Measurements from ENCODE around the gene HSD17B11.

The HSD17B11 gene

GRCh38 chr4:87433342-87433741, 42.4 kb upstream of the HSD17B11 start:
- POLR2A ChIA-PET: no interaction called here
- CTCF ChIA-PET: no interaction called here
- no peak overlapping the region for H3K4me3 ChIP-seq (ENCODE audit: low read depth, low read length)
- peaks cover 0 to 19% of the 10 kb centered on the region in 2 experiments; a peak in 2 of 3 replicates for H3K36me3 ChIP-seq (ENCODE audit: control insufficient read depth in 2 of 2, insufficient read depth in 1 of 2, low read length in 2 of 2)
- no peak for TF ChIP-seq RBAK (tag by site-specific recombination; IDR thresholded peaks at IDR 0.05)
- TF ChIP-seq, protein P1, sequence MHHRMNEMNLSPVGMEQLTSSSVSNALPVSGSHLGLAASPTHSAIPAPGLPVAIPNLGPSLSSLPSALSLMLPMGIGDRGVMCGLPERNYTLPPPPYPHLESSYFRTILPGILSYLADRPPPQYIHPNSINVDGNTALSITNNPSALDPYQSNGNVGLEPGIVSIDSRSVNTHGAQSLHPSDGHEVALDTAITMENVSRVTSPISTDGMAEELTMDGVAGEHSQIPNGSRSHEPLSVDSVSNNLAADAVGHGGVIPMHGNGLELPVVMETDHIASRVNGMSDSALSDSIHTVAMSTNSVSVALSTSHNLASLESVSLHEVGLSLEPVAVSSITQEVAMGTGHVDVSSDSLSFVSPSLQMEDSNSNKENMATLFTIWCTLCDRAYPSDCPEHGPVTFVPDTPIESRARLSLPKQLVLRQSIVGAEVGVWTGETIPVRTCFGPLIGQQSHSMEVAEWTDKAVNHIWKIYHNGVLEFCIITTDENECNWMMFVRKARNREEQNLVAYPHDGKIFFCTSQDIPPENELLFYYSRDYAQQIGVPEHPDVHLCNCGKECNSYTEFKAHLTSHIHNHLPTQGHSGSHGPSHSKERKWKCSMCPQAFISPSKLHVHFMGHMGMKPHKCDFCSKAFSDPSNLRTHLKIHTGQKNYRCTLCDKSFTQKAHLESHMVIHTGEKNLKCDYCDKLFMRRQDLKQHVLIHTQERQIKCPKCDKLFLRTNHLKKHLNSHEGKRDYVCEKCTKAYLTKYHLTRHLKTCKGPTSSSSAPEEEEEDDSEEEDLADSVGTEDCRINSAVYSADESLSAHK (tag by site-specific recombination; IDR thresholded peaks at IDR 0.05): no peak
- TF ChIP-seq ZNF624 (tag by site-specific recombination; IDR thresholded peaks at IDR 0.05): no peak
- no peak for TF ChIP-seq OVOL3 (tag by site-specific recombination; IDR thresholded peaks at IDR 0.05)
- no peak for TF ChIP-seq ZNF660 (tag by site-specific recombination; IDR thresholded peaks at IDR 0.05)
- TF ChIP-seq MEIS1 (CRISPR knock-in tag; IDR thresholded peaks at IDR 0.05; ENCODE audit: borderline replicate concordance): no peak
- TF ChIP-seq ZNF292 (tag by site-specific recombination; IDR thresholded peaks at IDR 0.05; ENCODE audit: borderline replicate concordance, low read depth): no peak
- no peak for TF ChIP-seq ZNF175 (tag by site-specific recombination; IDR thresholded peaks at IDR 0.05)
- TF ChIP-seq ZNF629 (tag by site-specific recombination; IDR thresholded peaks at IDR 0.05): no peak
- TF ChIP-seq EGR2 (tag by site-specific recombination; IDR thresholded peaks at IDR 0.05; ENCODE audit: low read depth): no peak
- TF ChIP-seq ZNF76 (tag by site-specific recombination; IDR thresholded peaks at IDR 0.05; ENCODE audit: borderline replicate concordance, low read depth): no peak
- TF ChIP-seq ZNF157 (tag by site-specific recombination; IDR thresholded peaks at IDR 0.05): no peak
- no peak for TF ChIP-seq YY2 (tag by site-specific recombination; IDR thresholded peaks at IDR 0.05)
- TF ChIP-seq ZSCAN23 (tag by site-specific recombination; IDR thresholded peaks at IDR 0.05): no peak
- TF ChIP-seq ZFP3 (tag by site-specific recombination; IDR thresholded peaks at IDR 0.05; ENCODE audit: low read depth): no peak
- TF ChIP-seq KLF1 (tag by site-specific recombination; IDR thresholded peaks at IDR 0.05): no peak
- TF ChIP-seq PRDM10 (tag by site-specific recombination; IDR thresholded peaks at IDR 0.05): no peak
- no peak for TF ChIP-seq ZNF549 (tag by site-specific recombination; IDR thresholded peaks at IDR 0.05)
- no peak for TF ChIP-seq ZNF132 (tag by site-specific recombination; IDR thresholded peaks at IDR 0.05; ENCODE audit: borderline replicate concordance)
- no peak overlapping the region for H3K27ac ChIP-seq (ENCODE audit: extremely low read depth, low read depth, low read length)
- no peaks in the 10 kb centered on the region; the same call in 1 of the 2 replicates for H3K4me1 ChIP-seq (ENCODE audit: control insufficient read depth, insufficient read depth, low read length)
- no peaks in the 10 kb centered on the region for H3K9me3 ChIP-seq (ENCODE audit: control insufficient read depth, insufficient read depth, low read depth, low read length)

- TF ChIP-seq ZNF549 (tag by site-specific recombination; IDR thresholded peaks at IDR 0.05) (peak; percentile 55), ZNF548 (tag by site-specific recombination; IDR thresholded peaks at IDR 0.05) (no peak)
- ChIA-PET CTCF (no interaction called here), POLR2A (no interaction called here)
- peaks cover 0 to 2% of the 10 kb centered on the region in 2 experiments; a peak in 1 of 3 replicates for H3K36me3 ChIP-seq (ENCODE audit: control insufficient read depth in 2 of 2, insufficient read depth in 1 of 2, low read length in 2 of 2)
- H3K9me3 ChIP-seq (ENCODE audit: control insufficient read depth, insufficient read depth, low read depth, low read length): no peaks in the 10 kb centered on the region
- no peaks in the 10 kb centered on the region; the same call in 1 of the 2 replicates for H3K4me1 ChIP-seq (ENCODE audit: control insufficient read depth, insufficient read depth, low read length)
- H3K27ac ChIP-seq (ENCODE audit: extremely low read depth, low read depth, low read length): no peak overlapping the region
- no peak overlapping the region for H3K4me3 ChIP-seq (ENCODE audit: low read depth, low read length)
Observed at GRCh38 chr4:87430038-87430437, 39.0 kb upstream of the HSD17B11 start.

Data from HEK293 (cell line).